GM18858 (cell line): ENCODE data around the gene EEA1.
"Not testable (repeated sequence)": the region's sequence is repeated elsewhere in the genome, so short reads cannot be mapped to it uniquely, and the experiment has no call there.

Experiments
- ATAC-seq: cut with Tn5 transposase; IDR thresholded peaks from one replicate; pipeline ENCODE4 v1.9.1; 2021; ENCODE audit not compliant: unreplicated experiment

Gene EEA1

DNA sequence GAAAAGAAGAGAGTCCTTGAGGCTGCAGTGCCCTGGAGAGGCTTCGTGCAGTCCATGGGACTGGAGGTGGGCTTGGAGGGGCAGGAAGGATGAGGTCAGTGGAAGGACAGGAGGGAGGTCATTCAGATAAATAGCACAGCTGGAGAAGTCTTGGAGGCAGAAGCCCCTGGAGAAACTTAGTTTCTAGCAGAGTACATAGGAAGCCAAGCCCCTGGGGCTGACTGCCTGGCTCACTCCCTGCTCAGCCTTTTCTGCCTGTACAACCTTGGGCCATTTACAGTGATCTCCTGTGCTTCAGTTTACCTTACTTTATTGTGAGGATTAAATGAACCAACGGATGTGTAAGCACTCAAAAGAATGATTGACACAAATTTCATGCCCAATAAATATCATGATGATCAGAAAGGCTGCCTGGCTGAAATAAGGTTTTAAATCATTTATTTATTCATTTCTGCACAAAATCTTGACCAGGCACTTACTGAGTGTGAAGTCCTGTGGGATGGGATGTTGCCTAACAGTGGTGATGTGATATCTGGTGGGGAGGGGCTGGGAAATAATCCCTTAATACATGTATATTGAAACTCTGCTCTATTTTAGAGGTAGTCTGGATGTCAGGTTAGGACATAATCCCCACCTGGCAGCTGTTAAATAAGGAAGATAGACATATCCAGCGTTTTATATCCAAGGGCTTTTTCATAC is 172.0 kb downstream of the EEA1 start:
- no peak for ATAC-seq

DNA sequence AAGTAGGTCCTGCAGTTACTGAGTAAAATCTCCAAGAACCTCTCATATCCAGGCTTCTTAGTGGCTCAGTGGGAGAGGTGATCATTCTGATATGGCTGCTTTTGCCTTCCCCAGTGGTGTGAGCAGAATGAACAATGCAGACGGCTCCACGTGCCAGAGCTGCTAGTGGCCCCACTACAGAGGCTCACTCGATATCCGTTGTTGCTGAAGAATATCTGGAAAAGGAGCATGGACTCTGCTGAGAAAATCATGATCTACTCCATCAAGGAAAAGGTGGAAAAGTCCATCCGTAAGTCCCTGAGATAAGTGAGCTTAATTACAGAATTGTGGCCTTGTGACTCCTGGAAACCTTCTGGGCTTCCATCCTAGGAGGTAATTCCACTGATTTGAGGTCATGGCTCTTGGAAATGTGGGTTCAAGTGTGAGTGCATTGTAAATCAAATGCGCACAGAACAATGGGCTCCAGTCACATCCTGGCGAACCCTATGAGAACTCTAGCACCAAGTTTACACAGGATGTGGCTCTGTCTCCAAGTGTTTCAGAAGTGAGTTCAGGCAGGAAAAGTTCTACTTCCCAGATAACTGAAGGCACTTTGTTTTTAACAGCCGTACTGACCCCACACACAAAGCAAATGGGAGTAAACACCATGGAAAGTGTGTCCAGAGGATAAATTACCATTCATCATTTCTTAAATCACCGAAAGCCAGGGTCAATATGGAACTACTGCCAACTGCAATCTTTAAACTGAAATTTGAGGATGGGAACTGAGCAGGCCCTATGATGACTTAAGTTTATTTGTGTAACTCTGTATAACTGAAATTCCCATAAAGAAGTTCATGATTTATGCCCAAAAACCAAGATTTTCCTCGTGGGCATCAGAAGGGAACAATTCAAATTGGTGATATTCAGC is 174.9 kb downstream of the EEA1 start:
- no peak for ATAC-seq

GRCh38 chr12:92749691-92750090 is 179.4 kb downstream of the EEA1 start:
- ATAC-seq = not testable (repeated sequence)

DNA sequence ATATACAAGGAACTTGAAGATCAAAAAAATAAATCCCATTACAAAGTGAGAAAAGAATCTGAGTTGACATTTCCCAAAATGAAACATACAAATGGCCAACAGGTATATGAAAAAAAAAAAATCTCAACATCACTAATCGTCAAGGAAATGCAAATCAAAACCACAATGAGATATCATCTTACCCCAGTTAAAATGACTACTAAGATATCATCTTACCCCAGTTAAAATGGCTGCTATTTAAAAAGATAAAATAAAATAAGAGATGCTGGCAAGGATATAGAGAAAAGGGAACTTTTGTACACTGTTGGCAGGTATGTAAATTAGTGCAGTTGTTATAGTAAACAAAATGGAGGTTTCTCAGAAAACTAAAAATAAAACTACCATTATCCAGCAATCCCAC is 181.9 kb downstream of the EEA1 start:
- no peak for ATAC-seq

DNA sequence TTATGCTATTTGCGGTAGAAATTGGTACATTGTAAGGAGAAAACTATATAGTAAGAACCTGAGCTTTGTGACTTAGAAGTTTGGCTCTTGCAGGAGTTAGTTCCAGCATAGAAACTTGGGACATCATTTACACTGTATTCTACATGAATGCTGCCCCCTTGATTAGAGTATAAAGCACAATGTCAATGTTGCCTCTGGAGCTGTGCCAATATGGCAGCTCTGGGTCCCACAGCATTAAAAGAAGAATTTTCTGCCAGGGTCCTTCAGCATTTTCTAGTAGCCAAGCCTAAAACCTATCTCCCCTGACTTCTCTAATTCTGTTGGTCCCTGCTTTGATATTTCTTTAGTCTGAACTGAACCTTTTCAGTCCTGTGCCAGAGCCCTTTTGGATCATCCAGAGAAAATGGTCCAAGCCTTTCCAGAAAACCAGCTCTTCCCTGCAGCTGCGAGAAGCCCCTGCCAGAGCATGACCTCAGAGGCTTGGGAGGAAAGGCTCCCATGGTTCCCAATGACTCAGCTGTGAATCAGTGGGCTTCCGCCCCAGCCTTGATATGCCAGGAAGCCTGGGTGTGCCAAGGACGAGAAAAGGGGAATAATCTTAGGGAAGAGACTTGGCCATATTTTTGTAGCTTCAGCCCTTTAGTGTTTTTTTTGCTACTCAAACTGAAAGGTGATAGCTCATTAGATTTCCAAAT is 183.1 kb downstream of the EEA1 start:
- no peak for ATAC-seq

- ATAC-seq = no peak
Observed at GRCh38 chr12:92743026-92743425, 186.1 kb downstream of the EEA1 start.

GRCh38 chr12:92740411-92740810 is 188.7 kb downstream of the EEA1 start:
- ATAC-seq = no peak

GRCh38 chr12:92739113-92739512 is 190.0 kb downstream of the EEA1 start:
- ATAC-seq = no peak

DNA sequence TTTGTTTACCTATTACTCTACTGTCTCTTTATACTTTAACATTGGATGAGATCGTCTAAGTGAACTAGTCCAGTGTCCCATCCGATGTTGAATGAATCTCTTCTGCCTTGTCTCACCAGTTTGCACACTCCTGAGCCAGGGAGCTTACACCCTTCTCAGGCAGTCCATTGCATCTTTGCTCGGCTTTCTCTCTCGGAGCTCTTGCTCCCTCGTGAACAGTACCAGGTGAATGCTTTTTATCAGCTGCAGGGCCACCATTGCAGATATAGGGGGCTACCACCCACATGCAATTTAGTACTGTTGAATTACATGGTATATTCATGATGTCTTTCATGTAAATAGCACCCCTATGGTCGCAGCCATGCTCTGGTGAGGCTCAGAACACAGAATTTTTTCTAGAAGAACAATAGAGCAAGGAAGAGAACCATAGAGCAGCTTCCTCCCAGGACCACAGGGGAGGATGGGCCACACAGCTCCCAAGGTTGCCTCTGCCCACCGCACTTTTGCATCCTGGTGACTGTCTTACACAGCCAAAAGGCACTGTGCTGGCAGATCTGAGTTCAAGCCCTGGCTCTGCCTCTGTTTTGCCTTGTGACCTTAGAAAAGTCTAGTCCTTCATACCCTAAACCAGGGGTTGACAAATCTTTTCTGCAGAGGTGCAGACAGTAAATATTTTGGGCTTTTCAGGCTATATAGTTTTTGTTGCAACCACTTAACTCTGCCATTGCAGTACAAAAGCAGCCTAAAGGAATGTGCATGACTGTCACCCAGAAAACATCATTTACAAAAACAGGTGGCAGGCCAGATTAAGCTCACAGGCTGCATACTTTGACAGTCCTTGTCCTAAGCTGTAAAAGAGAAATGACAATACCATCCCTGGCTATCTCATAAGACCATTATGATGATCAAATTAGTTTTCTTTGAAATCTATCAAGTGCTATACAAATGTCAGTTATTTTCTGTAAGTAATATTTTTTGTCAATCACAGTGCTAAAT is 190.9 kb downstream of the EEA1 start:
- no peak for ATAC-seq

- no peak for ATAC-seq
Observed at GRCh38 chr12:92736605-92737004, 192.5 kb downstream of the EEA1 start.

- no peak for ATAC-seq
Observed at GRCh38 chr12:92735131-92735721, 193.9 kb downstream of the EEA1 start.

DNA sequence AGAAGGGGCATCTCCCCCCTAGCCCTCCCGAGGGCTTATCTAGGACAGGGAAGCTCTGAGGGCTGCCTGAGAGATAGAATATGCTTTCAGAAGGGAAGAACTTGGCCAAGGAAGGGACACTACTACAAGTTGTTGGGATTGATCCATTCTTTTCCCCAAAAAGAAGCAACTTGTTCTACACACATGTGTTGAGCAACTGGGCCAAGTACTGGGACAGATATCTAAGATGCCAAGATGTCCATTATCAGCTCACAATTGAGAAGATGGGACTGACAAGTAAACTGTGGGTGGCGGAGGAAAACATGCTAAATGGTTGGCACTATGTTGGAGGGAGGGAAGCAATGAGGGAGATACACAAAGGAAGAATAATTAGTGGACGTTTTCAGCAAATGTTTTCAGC is 195.4 kb downstream of the EEA1 start:
- no peak for ATAC-seq

DNA sequence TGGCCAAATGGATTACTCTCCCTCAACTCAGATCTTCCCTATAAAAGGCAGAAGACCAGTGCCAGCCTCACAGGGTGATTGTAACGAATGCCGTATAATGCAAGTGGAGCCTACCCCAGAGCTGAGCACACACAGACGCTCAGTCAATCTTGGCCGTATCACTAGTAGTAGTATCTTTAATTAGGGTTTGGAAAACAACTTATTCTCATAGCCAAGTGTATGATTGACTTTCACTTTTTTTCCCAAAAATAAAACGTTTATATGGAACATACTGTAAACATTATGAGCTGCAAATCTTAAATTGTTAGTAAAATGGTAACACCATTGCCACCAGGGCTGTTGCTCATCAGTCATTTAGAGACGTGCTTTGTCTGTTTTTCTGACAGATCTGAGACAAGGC is 195.9 kb downstream of the EEA1 start:
- no peak for ATAC-seq

DNA sequence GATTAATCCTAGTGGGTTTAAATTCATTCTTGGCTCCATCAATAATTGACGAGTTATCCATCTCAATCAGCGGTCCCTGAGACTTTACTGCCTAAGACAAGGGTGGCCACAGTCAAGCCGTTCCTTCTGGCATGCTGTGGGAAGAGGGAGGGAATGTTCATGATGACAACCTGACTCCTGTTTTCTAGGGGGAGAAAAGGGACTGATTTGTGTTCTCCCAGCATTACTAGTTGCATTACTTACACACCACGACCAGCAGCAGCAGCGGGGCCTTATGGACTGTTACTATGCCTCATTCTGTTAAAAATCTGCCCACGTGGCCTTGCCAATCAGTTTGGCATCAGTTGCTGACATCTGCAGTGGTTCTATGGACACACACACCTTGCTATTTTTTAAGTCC is 196.4 kb downstream of the EEA1 start:
- ATAC-seq = no peak

GRCh38 chr12:92732216-92732615 is 196.9 kb downstream of the EEA1 start:
- no peak for ATAC-seq

DNA sequence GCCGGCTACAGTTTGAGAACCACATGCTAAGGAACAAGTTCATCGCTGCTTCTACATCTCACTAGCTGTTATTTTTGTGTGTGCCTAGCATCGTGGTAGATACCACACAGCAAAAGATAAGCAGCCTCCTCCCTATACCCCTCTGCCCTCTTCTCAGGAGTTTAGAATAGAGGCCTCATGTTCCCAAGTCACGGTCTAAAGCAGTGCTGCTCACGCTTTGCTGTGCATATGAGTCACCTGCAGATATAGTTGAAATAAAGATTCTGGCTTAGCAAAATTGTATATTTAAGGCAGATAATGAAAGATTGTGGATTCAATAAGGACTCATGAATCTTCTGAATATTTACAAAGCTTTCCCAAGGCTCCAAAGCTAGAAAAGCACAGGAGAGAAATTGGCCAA is 198.3 kb downstream of the EEA1 start:
- no peak for ATAC-seq

DNA sequence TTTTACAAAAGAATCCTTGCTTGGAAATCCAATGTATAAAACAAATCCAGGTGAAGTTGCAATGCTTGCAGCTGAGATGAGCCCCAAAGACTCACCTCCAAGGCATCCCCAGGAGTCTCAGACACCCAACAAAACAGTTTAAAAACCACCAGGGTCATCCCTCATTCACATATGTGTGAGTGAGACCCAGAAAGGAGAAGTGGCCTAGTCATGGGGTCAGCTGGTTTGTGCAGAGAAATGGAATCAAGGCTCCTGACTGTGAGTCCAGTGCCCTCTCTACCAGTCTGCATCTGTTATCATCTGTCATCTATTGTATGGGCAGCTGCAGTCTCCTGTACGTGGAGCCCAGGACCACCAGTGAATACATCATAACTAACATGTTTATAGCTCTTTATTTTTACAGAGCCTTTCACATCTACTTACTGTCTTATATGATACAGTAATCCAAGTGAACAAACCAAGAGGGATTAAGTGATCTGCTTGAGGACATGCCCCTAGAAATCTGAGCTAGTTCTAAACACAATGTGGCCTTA is 199.3 kb downstream of the EEA1 start:
- ATAC-seq = no peak

GRCh38 chr12:92726850-92727249 is 202.2 kb downstream of the EEA1 start:
- no peak for ATAC-seq

- ATAC-seq = no peak
Observed at GRCh38 chr12:92722897-92723296, 206.2 kb downstream of the EEA1 start.

GRCh38 chr12:92721656-92722055 is 207.4 kb downstream of the EEA1 start:
- no peak for ATAC-seq
